Activated CD8-positive, alpha-beta memory T cell treated with anti-CD3 and anti-CD28 coated beads for 48 hours (primary cell): ENCODE measurements around the gene COL4A4.

Source experiments
- DNase-seq, 3 experiments: peaks; one replicate each; pipeline ENCODE4 v3.0.0-alpha.2; 2020; ENCODE audit warnings: low read depth in 2 of 3, low spot score in 2 of 3

Gene COL4A4

DNA sequence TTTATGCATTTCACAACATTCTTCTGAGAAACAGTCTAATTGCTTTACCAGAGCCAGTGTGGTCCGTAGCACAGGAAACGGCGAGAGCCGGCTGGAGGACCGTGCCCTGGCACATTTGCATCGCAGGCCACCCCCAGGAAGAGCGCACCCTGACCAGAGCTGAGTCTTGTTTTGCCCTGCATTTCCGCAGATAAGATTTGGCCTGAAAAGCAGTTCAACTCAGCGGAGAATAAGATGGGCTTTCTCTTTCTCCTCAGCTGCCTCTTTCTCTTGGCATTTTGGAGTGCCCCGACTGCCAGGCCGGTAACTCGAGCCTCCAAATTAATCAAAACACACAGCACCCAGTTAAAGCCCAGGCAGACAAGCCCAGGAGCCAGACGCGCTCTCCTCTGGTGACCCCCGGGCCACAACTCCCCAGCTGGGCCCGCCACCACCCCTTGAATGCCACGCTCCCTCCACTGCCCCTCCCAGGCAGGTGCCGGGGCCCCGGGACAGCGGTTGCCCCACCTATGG lies 464 bp downstream of the COL4A4 start:
- DNase-seq, result no peak

DNA sequence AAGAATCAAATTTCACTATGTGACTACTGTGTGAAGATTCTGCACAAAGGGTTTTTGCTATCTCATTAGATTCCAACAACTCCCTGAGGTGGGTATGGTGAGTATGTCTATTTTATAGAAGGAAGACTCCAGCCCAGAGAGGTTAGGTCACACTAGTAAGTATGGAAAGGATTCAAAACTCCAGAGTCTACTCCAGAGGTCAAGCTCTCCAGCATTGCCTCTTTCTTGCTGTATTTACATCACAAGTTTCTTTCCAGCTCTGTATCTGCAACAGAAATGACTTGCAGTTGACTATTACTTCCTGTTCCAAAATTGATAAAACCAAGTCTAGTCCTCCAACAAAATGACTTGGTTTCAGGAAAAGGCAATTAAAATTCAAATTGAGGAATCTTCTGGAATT lies 2.1 kb downstream of the COL4A4 start:
- DNase-seq, result no peak

DNA sequence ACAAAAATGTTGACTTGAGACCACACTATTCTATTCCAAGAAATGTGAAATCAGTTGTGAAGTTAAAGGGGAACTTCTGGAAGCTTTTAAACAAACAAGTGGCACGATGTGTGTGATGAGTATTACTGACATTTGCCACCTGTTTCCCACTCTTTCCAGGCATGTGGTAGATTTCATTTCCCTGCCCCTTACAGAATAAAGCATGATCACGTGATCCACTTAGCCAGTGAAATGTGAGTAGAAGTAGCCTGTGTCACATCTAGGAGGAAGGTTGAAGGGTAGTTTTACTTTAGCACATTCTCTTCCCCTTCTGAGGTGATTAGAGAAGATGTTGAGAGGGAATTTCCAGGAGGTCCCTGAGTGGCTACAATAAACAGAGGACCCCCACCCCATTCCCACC lies 3.8 kb downstream of the COL4A4 start:
- no peak for DNase-seq

DNA sequence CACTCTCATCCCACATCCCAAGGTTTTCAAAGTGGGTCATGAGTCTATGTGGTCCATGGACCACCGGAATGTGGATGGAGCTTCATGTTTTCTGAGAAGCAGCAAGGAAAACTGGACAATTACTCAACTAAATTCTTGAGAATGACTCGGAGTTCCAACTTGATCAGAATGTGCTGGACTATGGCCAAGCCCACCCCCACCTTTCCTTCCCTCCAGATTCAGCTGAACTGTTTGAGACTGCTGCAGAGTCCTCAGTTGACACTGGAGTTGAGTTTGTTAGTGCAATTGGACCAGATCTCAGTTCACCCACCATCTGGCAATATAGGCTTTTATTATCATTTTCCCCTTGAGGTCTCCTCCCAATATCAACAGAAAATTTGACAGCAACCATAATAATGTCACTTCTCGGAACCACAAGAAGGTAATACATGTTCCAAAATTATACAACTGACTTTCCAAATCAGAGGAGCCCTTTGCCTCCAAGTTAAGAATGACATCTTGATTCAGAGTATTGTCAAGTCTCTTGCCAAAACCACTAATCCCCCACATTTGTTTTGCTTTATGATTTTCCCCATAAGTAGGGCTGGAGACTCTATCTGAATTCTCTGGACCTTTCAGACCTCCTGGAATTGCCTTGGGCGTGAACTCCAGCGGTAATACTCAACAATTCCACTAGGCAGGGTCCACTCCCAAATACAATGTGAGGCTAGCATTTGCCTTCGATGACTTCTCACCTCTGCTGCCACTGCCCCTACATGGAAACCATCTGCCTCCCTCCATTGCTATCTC lies 8.8 kb downstream of the COL4A4 start:
- no peak for DNase-seq

DNA sequence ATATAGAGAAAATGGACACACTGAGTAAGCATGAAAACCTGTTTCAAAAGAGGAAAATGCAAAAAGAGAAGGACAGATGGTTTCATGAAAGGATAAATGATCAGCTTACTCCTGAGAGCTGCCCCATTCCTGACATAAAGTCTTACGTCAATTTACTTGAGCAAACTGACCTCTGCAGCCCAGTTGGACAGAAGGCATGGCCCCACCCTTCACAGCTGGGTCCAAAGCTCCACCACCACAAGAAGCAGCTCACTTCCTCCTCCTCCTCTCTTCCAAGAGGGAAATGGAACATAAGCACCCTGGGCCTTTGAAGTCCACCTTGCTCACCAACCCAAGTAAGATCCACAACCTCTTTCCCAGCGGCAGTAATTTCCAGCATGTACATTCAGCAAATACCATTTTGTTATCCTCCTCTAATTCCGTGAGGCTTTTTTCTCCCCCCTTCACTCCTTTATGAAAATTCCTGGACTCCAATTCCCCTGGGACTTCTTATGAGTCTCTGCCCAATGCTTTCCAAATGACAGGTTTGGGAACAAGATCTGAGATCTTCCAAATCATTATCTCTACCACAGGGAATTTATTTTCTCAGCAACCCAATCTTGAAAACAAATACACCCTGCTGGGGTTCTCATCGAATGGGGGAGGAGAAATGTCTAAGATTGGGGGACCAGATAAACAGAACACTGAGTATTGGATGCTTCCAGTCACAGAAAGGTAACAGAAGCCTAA lies 10.1 kb downstream of the COL4A4 start:
- DNase-seq, result no peak

DNA sequence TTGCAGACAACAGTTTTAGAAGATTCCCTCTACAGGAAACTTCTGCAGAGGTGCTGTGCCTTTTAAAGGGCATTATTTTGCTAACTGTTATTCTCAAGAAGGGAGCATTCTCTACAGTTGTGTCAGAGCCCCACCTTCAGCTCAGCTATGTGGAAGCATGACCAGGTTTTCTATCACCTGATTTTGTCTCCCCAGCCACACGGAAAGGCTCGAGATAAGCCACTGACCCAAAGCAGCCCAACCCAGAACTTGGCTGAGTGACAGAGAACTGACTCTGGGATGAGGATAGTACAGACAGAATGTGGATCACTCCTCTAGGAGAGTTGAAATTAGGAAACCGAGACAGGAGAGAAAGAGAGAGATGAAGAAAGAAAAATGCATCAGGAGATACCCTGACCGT lies 10.7 kb downstream of the COL4A4 start:
- DNase-seq, result no peak

DNA sequence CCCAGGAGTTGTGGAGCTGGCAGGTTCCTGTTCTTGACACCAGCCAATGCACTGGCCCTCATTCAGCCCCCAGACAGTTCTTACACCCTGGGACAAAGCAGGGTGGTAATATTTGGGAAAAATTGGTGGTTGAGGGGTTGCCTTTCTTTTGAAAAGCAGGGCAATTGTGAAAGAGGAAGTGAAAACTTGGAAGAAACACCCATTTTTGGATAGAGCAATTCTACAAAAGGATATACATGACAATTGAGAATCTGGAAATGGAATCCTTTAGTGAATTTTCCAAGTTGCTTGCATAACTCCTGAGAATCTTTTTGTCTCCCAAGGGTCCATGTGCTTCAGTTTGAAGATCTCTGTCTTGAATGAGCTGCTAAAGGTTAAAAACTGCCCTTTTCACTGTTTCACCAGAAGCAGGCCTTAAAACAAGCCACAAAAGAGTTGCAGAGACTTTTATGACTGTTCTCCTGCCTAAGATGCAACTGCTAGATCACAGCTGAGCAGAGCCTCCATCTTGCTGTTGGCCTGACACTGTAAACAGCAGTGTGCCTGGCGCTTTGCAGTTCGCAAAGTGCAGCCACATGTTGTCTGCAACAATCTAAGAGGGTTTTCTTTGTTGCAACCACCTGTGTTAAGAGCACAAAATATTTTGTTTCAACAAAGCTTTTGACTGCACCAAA lies 11.8 kb downstream of the COL4A4 start:
- no peak for DNase-seq

DNA sequence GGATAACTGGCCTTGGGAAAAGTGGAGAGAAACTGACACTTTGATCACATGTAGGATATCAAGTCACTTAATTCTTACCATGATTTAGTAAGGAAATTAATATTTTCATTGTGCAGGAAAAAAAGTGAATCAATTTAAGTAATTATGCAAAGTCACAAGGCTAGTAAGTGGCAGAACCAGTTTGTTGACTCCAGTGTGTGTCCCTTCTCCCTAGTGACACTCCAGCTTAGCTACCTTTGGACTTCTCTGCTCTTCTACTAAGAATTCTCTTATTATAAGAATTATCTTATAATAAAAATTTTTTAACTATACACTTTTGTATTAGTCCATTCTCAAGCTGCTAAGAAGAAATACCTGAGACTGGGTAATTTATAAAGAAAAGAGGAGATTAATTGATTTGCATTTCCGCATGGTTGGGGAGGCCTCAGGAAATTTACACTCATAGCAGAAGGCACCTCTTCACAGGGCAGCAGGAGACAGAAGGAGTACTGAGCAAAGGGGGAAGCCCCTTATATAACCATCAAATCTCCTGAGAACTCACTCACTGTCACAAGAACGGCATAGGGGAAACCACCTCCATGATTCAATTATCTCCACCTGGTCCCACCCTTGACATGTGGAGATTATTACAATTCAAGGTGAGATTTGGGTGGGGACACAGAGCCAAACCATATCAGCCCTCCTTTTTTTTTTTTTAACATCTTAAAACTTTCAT lies 13.6 kb downstream of the COL4A4 start:
- DNase-seq, result no peak

DNA sequence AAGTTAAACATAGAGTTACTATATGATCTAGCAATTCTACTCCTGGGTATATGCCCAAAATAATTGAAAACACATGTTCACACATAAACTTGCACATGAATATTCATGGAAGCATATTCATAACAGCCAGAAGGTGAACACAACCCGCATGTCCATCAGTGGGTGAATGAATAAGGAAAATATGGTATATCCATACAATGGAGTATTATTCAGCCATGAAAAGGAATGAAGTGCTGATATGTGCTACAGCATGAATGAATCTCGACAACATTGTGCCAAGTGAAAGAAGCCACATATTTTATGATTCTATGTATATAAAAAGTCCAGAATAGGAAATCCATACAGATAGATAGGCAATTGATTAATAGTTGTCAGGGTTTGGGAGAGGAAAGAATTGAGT lies 15.9 kb downstream of the COL4A4 start:
- DNase-seq, result no peak

DNA sequence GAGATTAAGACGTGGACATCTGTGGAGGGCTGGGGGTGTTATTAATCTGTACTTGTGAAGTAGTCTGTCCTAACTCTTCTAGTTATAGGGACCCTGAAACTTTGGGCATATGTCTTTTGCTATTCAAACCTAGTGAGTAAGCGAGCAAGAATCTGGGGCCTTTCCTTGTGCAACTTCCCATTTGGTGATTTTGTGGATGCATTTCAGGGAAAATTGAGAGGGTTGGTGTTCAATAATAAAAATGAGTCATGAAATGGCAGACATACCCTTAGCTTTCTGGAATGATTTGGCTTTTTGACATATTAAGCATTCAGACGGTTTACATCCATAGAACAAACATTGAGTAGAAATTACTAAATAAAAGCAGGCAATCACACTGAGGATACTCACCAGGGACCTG lies 17.0 kb downstream of the COL4A4 start:
- DNase-seq, result no peak

DNA sequence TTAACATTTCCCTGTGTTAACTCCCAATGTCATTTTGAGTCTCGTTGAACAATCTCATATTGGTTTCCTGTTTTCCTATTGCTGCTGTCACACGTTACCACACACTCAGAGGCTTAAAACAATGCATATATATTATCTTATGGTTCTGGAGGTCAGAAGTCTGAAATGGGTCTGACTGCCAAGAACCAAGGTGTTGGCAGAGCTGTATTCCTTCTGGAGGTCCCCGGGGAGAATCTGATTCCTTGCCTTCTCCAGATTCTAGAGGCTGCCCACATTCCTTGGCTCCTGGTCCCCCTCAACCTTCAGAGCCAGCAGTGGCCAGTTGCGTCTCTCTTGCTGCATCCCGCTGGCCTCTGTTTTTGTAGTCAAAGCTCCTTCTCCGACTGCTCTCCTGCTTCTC lies 17.5 kb downstream of the COL4A4 start:
- DNase-seq, result no peak

DNA sequence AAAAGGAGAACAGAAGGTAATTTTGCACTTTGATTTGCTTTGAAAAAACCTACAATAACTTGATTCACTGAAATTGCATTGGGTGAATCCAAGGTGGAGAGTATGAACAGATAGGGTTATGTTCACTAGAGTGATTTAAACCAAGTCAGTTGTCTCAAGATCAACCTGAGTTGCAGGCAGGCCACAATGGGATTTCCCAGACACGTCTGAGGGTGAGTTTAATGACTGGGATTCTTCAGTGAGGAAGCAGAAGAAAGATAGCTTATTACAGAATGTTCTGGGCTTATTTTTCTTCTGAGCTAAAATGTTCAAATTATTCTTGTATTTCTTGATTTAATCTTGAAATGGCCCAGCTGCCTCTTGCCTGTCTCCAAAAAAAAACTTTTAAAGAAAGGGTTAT lies 20.1 kb downstream of the COL4A4 start:
- DNase-seq, result no peak

DNA sequence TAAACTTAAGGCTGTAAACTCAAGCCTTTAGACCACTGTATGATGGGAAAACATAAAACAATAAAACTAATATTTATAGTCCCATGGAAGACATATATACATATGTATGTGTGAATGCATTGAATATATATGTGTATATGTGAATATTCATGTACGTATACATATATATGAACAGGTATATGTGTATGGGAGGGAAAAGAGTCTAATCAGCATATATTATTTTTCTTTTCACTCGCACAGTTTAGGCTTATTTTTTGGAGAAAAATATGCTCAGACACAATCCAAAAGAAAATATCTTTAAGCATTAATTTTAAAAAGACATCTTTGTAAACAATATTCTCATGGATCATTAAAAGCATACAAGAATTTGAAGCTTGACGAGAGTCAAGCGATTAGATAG lies 22.7 kb downstream of the COL4A4 start:
- no peak for DNase-seq

DNA sequence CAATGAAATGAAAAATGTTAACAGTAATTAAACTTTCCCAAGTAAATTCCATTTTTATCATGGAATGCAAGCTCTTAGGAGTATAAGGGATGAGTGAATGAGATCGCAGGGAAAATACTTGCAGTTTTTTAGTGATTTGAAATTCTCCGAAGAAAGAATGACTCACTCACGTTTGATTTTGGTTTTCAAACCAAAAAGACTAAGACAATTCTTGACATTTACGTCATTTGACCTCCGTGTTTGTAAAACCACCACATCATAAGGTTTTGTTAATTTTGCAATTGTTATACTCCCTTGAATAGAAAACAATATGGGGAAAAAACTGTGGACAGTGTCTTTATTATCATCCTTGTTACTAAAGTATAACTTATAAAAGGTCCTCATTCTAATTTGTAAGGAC lies 29.4 kb downstream of the COL4A4 start:
- DNase-seq, result no peak

DNA sequence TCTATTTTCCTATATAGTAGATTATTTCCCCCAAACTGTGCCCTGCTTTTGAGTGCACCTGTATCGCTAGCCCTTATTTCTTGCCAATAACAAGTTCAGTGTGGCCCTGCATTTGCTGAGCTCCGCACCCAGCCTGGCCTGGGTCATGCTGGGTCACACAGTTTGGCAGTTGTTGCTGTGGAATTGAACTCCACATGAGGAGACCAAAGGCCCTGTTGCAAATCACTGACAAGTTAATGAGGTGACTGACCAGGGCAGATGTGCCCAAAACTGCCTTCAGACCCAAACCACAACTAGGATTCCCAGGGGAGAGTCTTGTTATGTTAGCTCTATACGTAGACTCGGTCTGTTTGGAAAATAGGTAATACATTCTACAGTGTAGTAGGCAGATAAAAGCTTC lies 31.0 kb downstream of the COL4A4 start:
- DNase-seq, result no peak

DNA sequence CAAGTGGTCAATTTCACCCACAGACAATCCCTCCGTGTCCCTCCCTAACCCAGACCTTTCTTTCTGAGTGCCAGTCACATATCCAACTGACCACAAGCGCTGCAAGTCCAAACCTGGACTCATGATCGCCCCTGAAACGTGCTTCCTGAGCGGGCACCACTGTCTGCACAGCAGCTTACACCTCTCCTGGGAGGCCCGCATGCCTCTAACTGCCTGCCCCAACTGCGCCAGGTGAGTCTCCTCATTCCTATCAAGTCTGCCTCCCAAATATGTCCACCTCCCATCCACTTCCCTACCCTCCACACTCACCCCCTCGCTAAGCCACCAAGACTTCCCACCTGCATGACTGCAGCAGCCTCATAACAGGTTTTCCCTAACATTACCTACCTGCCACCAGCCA lies 33.4 kb downstream of the COL4A4 start:
- DNase-seq, result no peak

DNA sequence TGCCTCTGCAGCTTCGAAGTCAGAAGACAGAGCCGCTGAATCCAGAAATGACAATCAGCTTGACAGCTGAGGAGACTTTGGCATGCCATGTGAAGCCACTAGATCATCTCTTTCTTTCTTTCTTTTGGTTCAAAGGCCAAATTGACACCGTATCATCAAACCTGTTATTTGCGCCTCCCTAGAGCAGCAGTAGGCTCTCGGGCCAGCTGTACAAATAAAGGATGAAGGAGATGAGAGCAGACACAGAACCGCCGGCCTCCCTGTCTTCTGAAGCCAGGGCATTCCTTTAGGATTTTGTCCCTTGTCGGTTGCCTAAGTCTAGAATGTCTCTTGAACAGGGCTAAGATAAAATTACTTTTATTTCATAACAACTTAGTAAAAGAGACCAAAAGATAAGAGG lies 36.8 kb downstream of the COL4A4 start:
- no peak for DNase-seq

DNA sequence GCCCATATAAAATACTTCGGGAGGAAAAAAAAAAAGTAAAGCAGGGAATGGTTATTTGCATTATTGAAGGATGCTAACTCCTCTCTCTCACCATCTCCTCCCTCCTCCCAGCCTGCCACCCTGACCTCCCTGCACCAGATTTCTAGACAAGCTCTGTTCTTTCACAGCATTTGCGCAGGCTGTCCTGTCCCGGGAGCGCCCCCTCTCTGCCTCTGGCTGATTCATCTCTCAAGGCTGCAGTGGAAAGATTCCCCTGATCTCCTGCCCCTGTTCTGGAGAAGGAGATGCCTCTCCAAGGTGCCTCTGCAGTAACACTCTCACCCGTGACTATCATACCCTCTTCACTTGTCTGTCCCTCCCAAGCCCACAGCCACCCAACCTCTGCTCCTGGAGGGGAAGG lies 38.5 kb downstream of the COL4A4 start:
- no peak for DNase-seq

DNA sequence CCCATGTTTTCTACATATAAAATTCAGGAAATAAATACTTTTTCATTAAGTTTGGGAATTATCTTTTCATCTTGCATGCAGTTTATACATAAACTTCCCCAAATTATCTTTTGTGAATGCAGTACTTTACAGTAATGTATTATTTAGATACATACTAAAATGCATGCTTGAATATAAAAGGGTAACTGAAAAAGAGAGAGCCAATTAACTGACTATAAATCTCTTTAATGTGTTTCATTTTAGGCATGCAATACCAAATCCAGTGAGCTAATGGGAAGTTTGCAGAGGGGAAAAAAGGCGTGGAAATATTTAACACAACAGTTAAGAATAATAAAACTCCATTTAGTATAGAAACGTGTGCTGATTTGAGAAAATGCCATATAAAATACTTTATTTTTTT lies 39.2 kb downstream of the COL4A4 start:
- DNase-seq, result no peak

DNA sequence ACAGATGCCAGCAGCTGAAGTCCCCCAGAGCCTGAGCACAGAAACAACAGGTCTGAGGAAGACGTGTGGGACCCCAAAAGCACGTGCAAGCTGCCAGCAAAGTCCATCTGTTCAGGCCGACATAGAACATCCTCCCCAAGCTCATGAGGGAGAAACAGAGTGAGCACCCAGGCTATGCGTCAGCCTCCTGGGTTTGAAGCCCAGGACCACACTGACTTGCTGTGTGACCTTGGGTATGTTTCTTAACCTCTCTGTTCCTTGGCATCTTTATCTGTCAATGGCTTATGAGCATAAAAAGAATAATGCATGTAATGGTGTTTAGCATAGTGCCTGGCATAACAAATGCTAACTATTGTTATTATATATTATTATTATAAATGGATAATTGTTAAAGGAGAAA lies 40.3 kb downstream of the COL4A4 start:
- no peak for DNase-seq

DNA sequence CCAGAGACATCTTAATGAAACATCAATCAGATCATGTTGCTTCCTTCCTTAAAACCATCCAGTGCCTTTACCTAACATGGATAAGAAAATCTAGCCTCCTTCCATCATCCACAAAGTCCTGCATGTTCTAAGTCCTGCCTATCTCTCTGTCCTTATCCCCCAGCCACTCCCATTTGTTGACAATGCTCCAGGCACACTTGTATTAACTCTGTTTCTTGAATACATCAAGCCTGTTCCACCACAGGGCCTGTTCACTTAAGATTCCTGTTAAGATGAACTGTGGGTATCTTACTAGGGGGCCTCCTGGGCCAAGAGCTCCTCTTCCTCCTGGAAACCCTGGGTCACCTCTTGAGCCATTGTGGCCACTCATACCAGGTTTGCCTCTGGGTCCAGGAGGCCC lies 45.7 kb downstream of the COL4A4 start:
- no peak for DNase-seq

DNA sequence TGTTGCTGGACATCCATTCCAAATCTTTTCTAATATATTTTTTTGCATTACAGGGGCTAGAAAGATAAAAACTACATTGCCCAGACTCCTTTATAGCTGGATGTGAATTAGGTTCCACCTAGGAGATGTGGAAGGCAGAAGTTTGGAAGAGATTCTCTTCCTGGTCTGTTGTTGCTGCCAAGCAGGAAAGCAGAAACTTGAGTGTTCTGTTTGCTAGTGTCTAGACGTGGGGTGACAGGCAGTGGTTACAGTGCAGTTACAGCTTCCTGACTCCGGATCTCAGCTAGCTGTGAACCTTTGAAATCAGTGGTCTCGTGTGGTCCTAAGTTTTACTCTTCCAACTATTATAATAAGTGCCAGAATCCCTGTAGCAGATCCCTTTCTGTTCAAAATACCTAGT lies 46.2 kb downstream of the COL4A4 start:
- no peak for DNase-seq
